ENCODE data around the gene IRF2BP2.
A peak's percentile ranks its signal among the peaks of the same experiment; 100 is the strongest.

The IRF2BP2 gene

DNA sequence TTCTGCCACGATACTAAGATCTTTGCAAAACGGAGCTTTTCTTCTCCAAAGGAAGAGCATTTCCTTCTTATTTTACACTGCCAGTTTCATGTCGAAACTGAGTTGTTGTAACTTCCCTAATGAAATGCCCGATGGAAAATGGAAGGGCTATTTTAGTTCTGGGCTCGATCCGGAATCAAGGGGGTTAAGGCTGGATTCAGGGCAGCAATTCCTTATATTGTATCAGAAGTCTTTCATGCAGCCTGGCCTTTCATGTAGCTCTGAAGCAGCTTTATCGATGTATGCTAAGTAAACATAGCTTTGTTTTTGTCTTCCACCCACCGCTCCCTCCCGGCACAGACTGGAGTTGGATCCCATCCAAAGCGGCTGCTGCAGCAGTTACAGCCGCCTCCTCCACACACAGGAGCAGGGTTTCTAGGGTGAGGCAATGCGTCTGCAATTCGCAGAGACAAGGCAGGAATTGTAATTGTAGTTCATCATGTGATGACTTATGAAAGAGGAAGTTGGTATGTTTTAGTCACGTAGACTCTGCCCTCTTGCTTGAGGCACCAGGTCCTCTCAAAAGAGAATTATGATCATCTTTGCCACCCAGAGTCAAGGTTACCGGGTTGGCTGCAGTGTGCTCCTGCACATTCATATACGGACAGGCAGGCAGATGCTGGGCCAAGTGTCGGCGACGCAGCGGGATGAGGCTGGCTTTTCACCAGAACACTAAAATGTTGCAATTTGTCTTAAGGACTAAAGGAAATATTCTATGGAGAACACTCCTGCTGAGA, 2.6 kb upstream of the IRF2BP2 start:
- peak; percentile 72 to 79 for DNase-seq

DNA sequence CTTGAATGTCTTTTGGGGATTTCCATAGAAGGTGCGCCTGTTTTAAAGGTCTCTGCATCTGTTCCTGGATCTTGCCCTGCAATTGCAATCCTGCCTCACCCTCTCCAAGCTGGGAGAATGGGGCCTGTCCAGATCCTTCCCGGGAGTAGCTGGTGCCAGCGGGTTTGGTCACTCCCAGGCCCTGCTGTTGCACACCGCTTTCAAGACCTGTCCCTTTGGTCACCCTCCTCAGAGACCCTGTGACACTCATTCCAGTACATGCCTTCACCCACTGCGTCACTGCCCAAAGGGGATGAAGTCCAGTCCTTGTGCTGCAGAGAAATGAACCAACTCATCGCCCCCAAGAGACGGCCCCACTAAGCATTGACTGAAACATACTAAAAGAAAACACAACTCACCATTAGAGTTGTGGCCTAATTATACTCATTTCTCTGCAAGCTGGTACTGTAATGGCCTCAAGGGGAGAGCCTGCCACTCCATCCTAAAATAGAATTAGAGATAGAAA, 1.9 kb upstream of the IRF2BP2 start:
- DNase-seq: peak in 1 of 2 donors; percentile 21

DNA sequence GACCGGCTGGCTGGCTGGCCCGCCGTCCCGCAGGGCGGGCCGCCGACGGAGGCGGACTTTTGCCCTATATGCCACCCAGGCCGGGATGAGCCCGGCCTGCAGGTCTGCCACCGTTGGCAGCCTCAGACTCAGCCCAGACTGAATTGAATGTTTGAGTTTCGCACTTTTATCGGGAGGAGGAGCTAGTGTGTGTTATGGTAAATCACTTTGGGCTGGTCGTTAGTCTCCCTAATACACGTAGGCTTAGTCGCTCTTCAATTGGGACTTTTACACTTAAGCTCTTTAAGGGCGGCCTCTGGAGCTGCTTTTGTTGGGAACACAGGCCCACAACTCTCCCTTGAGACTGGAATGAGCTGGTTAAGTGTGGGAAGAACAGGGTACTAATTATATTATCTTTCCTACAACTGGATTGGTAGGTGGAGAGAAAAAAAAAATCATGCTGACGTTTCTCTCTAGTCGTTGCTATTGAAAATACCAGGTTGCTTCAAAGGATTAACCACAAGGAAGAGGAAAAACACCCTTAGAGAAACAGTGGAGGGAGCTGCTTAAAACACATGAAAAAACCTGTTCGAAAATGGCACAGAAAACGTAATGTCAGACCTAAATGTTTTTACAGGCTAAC, 1.4 kb upstream of the IRF2BP2 start:
- DNase-seq: peak; percentile 63 to 72

DNA sequence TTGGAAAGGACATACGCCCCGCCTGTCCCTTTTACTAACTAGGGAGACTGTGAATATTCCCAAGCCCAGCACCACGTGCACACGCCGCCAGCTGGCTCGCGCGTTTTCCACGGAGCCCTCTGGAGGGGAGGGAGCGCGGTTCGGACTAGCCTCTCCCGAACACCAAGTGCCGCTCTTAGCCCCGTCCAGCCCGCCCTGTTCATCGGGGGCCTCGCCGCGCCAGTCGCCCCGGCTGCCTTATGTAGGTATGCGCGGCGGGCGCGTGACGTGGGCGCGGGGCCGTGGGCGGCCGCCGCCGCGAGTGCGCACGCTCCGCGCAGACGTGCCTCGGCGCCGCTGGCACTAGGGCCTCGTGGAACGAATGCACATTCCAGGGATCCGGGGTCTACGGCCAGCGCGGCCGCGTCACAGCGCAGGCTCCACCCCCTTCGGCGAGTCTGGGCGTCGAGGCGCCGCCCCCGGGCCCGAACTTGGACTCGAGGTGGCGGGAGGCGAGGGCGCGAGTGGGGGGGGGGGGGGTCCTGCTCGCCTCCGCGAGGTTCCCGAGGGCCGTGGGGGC, 767 bp upstream of the IRF2BP2 start:
- peak; percentile 87 to 93 for DNase-seq

DNA sequence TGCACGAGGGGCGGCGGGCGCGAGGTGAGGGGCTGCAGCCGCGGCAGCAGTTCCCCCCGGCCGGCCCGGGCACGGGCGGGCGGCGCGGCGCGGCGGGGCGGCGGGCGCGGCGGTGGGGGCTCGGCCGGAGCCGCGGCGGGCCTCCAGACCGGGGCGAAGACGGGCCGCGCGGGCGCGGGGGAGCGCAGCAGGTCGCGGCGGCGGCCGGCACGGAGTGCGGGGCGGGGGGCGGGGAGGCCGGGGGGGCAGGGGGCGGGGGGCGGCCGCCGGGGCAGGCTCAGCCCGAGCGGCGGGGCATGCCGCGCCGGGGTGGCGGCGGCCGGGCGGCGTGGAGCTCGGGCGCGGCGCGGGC, 311 bp downstream of the IRF2BP2 start:
- DNase-seq: peak in 1 of 2 donors; percentile 17

DNA sequence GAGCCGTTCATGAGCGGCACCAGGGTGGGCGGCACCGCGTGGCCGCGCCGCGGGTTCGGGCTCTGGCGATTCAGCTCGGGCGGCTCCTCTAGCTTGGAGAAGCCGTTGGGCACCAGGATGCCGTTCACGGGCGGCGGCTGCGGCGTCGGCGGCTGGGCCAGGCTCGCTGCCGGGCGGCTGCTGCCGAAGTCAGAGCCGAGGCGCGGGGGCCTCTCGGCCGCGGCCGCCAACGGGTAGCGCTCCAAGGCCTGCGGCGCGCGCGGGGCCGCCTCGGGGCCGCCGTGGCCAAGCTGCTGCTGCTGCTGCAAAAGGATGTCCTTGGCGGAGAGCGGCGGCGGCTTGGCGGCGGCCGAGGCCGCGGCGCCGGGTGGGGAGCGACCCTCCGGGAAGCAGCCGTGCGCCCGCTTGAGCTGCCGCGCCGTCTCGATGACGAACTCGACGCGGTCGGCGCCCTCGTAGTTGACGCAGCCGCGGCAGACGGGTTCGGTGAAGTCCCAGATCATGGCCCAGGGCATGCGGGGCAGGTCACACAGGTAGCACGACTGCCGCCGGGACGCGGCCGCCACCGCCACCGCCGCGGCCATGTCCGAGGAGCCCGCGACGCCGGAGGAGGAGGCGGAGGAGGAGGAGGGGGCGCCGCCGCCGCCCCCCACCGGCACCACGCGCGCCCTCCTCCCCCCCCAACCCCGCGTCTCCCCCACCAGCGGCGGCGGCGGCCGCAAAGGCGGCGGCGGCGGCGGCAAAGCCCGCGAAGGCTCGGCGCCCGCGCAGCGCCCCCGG, 877 bp downstream of the IRF2BP2 start:
- peak; percentile 60 to 71 for DNase-seq

DNA sequence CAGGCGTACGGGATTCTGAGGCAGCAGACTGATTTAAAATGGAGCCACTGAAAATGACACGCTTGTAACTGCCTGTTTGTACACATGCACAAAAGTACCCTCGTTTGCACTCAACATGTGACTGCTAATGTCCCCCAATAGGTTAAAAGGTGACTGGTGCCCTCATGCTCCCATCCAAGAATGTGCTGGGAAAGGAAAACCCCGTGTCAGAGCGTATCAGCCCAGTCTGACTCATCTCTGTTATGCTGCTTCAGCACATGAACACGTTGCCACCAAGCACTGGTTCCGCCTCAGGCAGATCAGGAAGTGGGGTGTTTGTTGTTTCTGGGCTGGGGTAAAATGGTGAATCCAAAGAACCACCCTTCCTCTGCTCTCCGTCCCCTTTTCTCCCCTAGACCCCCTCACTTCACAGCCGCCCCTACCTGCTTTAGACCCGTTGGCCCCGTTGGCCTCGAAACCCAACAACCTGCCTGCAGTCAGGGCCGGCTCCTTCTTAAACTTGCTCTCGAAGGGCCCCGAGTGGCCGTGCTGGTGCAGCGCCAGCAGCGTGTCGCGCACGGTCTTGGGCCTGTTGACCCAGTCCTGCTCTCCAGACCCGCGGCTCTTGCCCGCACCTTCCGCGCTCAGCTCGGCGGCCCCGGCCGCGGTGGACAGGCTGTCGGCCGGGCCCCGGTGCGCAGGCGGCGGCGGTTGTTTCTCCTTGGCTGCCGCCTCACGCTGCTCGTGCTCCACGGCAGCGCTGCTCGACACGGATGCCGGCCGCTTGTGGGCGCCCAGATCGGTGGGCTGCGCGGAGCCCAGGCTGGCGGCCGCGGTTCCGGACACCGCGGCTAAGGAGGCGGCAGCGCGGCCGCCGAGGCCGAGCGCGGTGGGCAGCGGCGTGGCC, 1.7 kb downstream of the IRF2BP2 start:
- DNase-seq: peak; percentile 76 to 80

DNA sequence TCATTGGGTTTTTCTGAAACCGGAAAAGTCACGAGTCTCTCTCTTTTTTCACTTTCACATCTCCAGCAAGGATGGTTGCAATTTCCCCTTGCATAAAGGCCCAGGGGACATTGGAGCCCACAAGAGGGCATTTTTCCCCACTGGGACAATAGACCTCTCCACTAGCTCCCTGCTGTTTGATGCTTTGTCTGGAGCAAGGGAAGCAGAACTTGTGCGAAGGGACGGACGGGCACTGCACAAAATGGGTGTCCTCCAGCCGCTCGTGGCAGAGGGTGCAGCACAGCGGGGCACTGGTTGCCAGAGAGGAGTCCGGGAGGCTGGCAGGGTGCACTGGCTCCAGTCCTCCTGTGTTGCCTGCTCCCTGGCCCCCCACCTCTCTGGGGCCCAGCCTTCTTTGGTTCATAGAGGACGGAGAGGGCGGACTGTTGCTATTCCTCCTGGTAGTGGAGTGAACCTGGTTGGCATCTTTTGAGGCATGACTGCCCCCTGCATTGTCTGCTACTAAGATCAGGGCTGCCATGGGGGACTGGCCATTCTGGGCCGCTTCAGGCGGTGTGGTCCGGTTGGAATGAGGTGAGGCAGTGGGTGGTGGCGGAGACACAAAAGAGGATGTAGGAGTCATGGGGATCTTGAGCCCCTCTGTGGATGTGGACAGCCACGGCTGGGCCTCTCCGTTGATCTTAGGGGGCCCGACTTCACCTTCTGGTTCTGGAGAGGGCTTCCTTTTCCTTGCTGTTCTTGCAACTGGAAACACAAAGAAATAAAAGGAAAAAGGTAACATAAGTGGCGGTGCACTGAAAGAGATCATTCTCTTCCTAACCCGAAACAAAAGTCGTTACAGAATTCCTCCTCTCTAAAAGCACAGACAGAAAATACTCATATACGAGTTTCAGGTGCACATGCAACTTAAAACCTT, 2.6 kb downstream of the IRF2BP2 start:
- DNase-seq: peak in 1 of 2 donors; percentile 12

DNA sequence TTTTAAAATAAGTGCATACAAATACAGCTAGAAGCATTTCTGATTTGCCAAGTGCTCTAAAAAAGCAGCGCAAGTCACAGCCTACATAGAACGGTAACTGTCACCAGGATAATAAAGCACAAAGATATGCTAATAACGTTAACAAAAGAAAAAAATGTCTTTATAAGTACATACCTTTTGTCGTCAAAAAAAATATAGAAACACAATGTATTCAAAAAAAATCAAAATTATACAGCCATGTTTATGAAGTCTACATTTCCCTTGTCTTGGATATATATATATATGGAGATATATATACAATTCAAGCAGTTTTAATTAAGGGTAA, 3.2 kb downstream of the IRF2BP2 start:
- no peak for DNase-seq

DNA sequence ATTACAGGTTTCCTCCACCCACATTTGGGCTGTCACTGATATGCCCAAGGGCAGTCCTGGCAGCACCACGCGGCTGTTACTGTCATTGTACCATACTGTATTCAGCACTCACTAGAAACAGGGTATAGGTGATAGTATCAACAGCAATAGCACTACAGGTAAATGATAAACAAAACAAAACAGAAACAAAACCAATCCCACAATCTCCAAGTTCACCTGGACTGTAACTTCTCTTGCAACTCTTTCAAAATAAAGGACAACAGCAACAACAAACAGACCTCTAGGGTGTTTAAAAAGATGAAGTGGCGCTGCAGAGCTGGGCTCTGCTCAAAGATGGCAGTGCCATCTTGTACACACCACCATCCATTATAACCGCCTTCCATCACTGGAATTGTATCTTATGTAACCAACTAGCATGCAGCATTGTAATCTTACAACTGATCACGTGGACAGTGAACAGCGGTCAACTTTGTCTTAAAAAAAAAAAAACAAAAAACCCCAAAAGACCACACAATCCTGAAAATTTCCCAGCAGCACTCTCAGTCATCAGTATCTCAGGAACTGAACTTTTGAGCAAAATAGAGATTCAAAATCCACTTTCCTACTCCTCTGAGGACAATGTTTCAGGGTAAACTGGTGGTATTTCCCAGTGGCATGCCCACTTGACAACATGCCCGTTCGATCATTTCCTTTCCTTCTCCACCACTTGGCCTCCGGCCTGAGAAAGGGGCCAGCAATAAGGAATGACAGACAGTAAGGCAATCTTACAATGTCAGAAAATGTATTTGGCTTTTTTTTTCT, 3.8 kb downstream of the IRF2BP2 start:
- DNase-seq: peak; percentile 68 to 74

DNA sequence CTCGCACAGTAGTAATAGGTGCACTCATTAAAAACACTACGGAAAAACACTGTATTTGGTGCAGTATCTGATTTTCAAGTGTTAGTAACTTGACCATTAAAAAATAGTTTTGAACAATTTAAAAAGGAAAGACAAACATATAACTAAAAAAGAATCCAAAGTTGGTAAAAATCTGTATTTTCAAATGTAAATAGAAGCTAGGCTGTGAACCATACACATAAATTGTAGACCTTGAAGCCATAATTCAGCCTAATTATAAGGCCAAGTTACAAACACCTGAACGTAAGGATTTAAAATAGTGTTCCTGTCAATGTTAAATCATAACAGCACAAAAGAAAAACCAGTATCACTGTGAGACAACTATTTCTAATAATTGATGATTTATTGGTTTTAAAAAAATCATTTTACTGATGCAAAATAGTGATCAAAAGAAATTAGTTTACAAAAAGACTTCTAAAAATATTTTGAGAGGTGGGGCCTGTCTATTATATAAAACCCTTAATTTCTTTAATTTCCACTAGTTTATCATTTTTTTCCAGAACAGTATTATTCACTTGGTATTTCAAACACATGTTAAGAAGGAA, 4.5 kb downstream of the IRF2BP2 start:
- no peak for DNase-seq

DNA sequence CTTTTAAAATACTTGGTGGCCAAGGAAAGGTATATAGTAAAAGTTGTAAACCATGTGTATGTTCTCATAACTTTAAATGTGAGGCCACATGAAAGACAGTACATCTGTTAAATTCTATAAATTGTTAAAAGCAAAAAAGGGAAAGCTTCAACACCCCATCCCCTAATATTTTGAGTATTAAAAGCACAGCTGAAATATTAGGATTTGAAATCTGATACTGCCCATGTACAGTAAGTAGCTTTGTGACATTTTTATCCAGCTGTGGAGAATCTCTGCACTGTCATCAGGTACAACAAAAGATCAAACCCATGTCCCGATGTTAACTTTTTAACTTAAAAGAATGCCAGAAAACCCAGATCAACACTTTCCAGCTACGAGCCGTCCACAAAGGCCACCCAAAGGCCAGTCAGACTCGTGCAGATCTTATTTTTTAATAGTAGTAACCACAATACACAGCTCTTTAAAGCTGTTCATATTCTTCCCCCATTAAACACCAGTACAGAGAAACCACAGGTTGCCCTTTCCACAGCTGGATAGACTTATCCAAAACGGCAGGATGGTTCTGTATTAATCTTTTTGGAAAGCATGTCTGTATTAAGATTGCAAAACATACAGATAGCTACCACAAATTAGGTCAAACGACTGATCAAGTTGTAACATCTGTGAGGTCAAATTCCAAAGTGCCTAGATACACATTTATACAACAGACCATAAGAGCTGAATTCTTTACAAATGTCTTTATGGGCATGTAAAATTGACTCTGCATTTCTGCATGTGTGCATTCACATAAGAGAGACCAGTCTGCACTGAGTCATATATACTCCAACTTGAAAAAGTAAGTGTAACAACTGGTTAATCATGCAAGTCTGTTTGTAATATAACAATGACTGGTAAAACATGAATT, 5.2 kb downstream of the IRF2BP2 start:
- no peak for DNase-seq

DNA sequence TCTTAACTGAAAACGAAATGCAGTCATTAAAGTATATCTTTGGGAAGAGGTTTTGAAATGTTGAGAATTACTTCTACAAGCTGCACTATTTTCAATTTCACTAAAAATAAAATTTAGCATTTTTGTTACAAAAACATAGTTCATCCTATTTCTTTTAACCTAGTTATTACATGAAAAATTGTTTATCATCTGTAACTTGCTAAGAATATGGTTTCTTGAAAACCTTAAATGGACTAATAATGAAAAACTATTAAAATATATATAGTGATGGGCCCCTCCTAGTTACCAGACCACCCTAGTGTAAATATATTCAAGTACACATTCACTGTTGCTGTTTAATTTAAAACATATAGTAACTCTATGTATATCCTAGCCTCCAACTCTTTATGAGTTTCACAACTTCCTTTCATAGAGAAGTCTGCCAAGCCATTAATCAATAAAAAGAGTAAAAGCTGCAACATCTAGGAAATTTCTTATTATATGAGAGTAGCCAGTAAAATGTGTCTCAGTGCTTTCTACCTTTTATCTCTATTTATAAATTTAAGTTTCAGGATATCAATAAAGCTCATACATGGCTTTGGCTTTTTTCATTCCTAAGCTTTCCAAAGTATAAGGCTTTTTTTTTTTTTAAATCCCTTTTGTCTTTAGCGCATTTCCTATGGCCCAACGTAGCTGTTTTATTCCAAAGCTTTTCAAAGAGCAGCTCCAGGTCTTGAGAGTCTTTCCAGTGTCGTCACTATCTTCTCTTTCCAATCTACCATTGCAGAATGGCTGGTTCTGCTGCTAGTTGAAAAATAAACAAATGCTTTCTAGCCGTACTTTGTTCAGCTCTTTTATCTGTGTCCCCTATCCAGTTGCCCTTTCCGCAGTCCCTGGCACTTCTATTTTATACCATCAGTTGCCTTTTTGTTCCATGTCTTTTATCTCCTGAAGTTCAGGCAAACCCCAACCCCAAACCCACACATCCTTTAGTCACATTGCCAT, 6.5 kb downstream of the IRF2BP2 start:
- no peak for DNase-seq

DNA sequence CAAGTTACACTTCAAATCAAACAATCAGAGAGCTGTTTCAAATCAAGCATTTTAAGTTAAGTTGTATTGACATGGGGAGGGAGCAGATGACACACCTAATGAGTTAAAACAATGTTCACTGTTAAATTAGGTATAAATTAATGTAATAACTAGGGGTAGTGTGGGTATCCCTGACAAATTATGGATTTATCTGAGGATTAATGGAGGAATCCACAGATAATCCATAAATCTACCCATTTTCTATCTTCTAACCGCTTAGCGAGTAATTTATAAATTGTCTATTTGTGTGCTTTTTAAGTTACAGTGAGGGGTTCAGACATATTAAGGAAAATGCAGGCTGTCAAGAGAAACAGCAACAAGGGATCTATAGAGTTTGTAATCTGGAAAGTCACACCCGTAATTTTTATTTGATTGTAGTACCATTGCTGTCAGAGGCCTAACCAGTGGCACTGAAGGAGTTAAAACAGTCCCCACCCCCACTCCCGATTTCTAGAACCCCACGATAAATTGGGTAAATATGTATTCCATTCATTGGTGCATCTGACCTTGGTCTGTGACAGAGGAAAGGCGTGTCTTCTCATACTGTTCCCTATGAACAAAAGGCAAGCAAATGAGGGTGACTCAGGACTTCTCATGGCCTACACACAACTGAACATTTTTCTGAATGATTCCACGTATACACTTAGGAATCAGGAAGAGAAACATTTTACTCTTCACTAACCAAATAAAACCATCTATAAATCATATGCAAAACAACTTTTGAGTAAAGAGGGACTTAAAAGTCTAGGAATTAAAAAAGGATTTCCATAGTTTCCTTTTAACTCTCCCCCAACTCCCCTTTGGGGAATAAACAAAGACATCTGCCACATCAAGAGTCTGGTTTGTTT, 7.4 kb downstream of the IRF2BP2 start:
- peak in 1 of 2 donors; percentile 26 for DNase-seq

DNA sequence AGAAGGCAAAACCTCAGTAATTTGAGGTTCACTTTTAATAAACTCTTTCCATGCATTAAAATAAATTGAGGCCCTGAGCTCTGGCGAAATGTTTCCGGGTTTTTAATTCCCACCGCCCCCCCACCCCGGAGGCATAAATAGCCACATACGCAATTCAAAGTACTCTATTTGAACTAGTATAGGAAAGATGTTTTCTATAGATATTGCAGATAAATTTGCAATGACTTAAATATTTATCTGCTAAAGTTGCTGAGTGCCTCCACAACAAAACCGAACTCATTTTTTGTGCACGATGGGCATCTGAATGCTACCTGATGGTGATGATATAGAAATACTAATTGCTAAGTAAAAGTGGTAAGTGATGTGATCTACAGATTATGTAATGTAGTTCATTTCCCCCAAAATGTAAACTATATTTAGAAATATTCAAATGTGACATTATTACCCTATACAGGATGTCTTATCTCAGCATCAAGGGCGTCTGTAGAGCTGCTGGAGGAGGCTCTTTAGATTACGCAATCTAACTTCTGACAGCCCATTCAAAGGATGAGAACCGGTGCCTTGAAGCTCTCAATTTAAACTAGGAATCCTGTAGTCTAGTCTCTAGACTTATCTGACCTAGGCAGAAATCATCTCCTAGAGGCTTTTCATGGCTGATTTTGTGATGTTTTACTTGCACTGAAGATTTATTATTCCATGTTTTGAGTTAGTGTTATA, 8.5 kb downstream of the IRF2BP2 start:
- peak in 1 of 2 donors; percentile 37 for DNase-seq
